ENCODE data around the gene CCDC183.
"Not testable (repeated sequence)": the region's sequence is repeated elsewhere in the genome, so short reads cannot be mapped to it uniquely, and the experiment has no call there.

Gene CCDC183

GRCh38 chr9:136756134-136756438, 40.1 kb upstream of the CCDC183 start:
- H3K4me3 ChIP-seq (ENCODE audit: low read length) = no peak overlapping the region
- TF ChIP-seq ZNF274 (IDR thresholded peaks at IDR 0.05; ENCODE audit: low read depth, low read length) = no peak

GRCh38 chr9:136756836-136757235, 39.3 kb upstream of the CCDC183 start:
- H3K4me3 ChIP-seq (ENCODE audit: low read length) = no peak overlapping the region; the same call in 1 of the 2 replicates
- no peak for TF ChIP-seq ZNF274 (IDR thresholded peaks at IDR 0.05; ENCODE audit: low read depth, low read length)

GRCh38 chr9:136757328-136757727, 38.8 kb upstream of the CCDC183 start:
- no peak for TF ChIP-seq ZNF274 (IDR thresholded peaks at IDR 0.05; ENCODE audit: low read depth, low read length)
- H3K4me3 ChIP-seq (ENCODE audit: low read length) = no peak overlapping the region; the same call in 1 of the 2 replicates

GRCh38 chr9:136757751-136758140, 38.4 kb upstream of the CCDC183 start:
- no peak overlapping the region for H3K4me3 ChIP-seq (ENCODE audit: low read length)
- no peak for TF ChIP-seq ZNF274 (IDR thresholded peaks at IDR 0.05; ENCODE audit: low read depth, low read length)

GRCh38 chr9:136759001-136759400, 37.1 kb upstream of the CCDC183 start:
- H3K4me3 ChIP-seq (ENCODE audit: low read length) = no peak overlapping the region
- no peak for TF ChIP-seq ZNF274 (IDR thresholded peaks at IDR 0.05; ENCODE audit: low read depth, low read length)

- no peak overlapping the region for H3K4me3 ChIP-seq (ENCODE audit: low read length)
- no peak for TF ChIP-seq ZNF274 (IDR thresholded peaks at IDR 0.05; ENCODE audit: low read depth, low read length)
Measured at GRCh38 chr9:136759436-136760325, 36.5 kb upstream of the CCDC183 start.

GRCh38 chr9:136760424-136760823, 35.7 kb upstream of the CCDC183 start:
- TF ChIP-seq ZNF274 (IDR thresholded peaks at IDR 0.05; ENCODE audit: low read depth, low read length) = no peak
- no peak overlapping the region for H3K4me3 ChIP-seq (ENCODE audit: low read length)

- not testable (repeated sequence) for H3K4me3 ChIP-seq (ENCODE audit: low read length)
Measured at GRCh38 chr9:136760834-136761544, 35.1 kb upstream of the CCDC183 start.

GRCh38 chr9:136761545-136761981, 34.6 kb upstream of the CCDC183 start:
- TF ChIP-seq ZNF274 (IDR thresholded peaks at IDR 0.05; ENCODE audit: low read depth, low read length) = no peak
- no peak overlapping the region for H3K4me3 ChIP-seq (ENCODE audit: low read length)

GRCh38 chr9:136762221-136762691, 33.9 kb upstream of the CCDC183 start:
- no peak for TF ChIP-seq ZNF274 (IDR thresholded peaks at IDR 0.05; ENCODE audit: low read depth, low read length)
- H3K4me3 ChIP-seq (ENCODE audit: low read length) = no peak overlapping the region

- TF ChIP-seq ZNF274 (IDR thresholded peaks at IDR 0.05; ENCODE audit: low read depth, low read length) = no peak
- no peak overlapping the region for H3K4me3 ChIP-seq (ENCODE audit: low read length)
Measured at GRCh38 chr9:136762915-136763648, 33.1 kb upstream of the CCDC183 start.

- no peak for TF ChIP-seq ZNF274 (IDR thresholded peaks at IDR 0.05; ENCODE audit: low read depth, low read length)
- no peak overlapping the region for H3K4me3 ChIP-seq (ENCODE audit: low read length)
Measured at GRCh38 chr9:136763649-136764035, 32.5 kb upstream of the CCDC183 start.

GRCh38 chr9:136764301-136764891, 31.7 kb upstream of the CCDC183 start, which contains the start of gene LCN15:
TSS of gene LCN15 (minus strand) at chr9:136764518. CDS start at chr9:136764488, 30 bp downstream.
- H3K4me3 ChIP-seq (ENCODE audit: low read length) = no peak within 1 kb of the TSS
- no peak for TF ChIP-seq ZNF274 (IDR thresholded peaks at IDR 0.05; ENCODE audit: low read depth, low read length)

GRCh38 chr9:136765041-136765440, 31.1 kb upstream of the CCDC183 start:
- no peak overlapping the region for H3K4me3 ChIP-seq (ENCODE audit: low read length)
- no peak for TF ChIP-seq ZNF274 (IDR thresholded peaks at IDR 0.05; ENCODE audit: low read depth, low read length)

GRCh38 chr9:136765745-136766409, 30.3 kb upstream of the CCDC183 start:
- H3K4me3 ChIP-seq (ENCODE audit: low read length) = peak overlapping the region; percentile 1; the same call in 1 of the 2 replicates

- H3K4me3 ChIP-seq (ENCODE audit: low read length) = not testable (repeated sequence)
Measured at GRCh38 chr9:136766410-136767120, 29.6 kb upstream of the CCDC183 start.
